ENCODE data around the gene ZNF487.
A peak's percentile ranks its signal among the peaks of the same experiment; 100 is the strongest.
"Not testable (repeated sequence)": the region's sequence is repeated elsewhere in the genome, so short reads cannot be mapped to it uniquely, and the experiment has no call there.

Gene ZNF487

DNA sequence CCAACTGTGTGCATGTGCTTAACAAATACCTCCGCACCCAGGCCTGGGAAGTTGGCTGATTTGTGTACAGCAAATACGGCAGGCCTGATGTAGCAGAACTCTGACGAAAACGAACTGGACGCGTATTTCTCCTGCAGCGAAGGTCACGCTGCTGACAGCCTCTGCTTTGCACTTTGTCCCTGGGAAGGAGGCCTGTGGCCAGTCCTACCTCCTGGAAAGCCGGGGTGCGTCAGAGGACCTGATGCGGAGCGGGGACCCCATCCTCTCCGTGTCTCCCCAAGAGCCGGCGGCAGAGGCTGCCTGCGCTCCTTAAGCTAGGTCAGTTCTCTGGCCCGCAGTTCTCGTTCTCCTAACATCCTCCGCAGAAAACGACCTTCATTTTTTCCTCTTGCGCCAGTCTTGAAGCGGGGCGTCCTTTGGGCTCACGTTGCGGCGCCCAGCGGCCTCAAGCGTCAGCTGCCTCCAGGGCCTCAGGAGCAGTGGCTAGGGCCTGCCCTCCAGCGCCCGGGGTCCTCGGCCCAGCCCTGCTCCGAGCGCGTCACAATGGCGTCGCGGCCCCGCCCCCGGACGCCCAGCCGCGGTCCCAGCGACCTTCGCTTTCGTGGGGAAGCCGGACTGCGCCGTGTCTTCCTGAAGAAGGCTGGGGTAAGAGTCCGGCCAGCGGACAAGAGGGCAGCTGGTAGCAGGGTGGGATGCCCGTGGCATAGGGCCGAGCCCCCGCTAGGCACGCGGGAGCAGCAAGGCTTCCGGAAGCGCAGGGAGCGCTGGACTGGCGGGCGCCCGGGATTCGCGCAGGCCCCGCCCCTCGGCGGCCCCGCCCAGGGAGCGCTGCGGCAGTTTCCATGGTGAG, at the start of gene ZNF487:
ZNF487 (plus strand) TSS at position 821 of the 850 bp plus-strand sequence. CDS start 38,703 bp downstream, outside the sequence.
- peak; percentile 91 for DNase-seq (ENCODE audit: low spot score)

- no peak for DNase-seq (ENCODE audit: low spot score)
Observed at GRCh38 chr10:43387678-43388032, 49.3 kb upstream of the ZNF487 start.

DNA sequence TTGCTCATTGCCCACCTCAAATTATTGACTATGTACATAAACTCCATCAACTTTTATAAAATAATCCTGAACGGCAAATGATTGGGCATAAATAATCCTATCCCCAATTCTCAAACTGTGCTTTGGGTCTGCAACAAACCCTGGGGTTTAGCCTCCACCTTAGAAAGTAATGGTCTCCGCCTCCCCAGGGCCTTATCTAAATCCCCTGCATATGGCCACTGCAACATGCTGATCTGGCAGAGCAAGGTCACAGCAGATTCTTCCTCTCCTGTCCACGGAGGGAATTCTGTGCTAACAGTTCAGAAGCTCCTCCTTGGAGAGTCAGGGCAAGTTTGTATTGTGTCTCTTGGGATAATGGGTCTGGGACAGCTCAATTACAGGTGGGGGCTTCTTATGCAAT, 47.0 kb upstream of the ZNF487 start:
- DNase-seq (ENCODE audit: low spot score) = no peak

GRCh38 chr10:43390333-43390732, 46.6 kb upstream of the ZNF487 start:
- no peak for DNase-seq (ENCODE audit: low spot score)

DNA sequence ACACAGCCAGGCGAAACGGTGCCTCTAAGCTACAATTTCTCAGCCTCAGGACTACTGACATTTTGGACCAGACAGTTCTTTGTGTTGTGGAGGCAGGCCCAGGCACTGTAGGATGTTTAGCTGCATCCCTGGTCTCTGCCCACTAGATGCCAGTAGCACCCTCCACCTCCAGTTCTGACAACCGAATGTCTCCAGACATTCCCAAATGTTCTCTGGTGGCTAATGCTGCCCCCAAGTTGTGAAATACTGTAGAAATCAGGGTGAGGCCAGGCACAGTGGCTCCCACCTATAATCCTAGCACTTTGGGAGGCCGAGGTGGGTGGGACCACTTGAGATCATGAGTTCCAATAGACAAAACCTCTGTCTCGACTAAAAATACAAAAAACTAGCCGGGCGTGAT, 46.2 kb upstream of the ZNF487 start:
- peak; percentile 76 for DNase-seq (ENCODE audit: low spot score)

DNA sequence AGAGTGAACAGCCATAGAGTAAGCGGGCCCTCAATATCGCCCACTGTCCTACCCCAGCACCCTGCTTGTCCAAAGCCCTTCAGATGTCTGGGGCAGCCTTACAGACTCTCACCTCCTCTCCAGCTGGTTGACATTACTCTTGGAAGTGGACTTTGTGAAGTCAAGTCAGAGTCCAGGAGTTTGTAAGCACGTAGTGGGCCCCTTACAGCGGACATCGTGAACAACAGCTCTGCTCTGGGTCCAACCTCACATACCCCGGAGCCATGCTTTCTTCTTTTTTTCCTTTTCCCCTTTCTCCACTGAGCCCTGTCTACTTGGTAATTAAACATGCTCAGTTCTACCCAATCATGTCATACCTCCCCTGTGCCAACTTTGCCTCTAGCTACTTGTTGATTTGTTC, 45.4 kb upstream of the ZNF487 start:
- no peak for DNase-seq (ENCODE audit: low spot score)

DNA sequence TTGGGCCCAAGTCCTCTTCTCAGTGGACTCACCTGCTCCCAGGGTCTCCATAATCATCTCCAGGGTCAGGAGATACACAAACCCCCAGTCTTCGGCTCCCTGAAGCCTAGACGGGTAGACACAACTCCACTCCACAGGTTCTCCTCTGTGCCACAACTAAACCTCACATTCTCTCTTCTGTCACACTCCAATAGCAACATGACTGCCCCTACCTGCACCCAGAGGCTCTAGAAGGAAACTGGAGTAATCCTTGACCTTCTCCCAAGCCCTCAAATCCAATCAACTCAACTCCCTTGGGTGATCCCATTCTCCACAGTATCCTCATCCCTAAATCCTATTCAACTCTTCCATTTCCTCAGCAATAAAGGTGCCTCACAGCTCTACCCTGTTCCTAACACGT, 44.2 kb upstream of the ZNF487 start:
- no peak for DNase-seq (ENCODE audit: low spot score)

GRCh38 chr10:43393186-43393585, 43.7 kb upstream of the ZNF487 start:
- not testable (repeated sequence) for DNase-seq (ENCODE audit: low spot score)

DNA sequence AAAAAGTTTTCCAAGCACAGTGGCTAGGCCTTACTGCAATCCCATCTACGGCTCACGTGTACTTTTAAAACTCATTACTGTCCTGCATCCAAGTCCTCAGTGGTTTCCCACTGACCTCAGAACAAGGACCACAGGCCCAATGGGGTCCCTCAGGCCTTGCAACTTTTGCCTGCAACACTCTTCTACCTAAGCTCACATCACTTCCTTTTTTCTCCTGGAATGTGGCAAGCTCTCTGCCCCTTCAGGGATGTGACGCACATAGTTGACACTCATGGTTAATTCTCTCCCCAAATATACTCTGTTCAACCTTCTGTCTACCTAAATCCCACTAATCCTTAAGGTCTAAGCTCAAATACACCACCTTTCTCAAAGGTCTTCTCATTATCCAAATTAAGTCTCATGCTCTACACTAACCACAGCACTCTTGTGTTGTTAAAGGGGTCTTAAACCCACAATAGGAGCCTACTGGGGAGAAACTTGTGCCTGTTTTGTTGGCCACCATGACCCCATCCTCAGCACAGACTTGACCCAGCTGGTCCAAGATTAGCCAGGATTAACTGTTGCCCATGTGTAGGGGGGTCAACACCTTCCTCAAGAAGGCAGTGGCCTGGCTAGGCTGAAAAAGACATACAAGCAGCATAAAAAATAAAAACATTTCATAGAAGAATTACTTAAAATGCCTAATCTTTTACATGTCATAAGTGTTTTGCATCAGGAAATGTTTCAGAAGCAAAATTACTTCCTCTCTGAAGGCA, 43.1 kb upstream of the ZNF487 start:
- no peak for DNase-seq (ENCODE audit: low spot score)

DNA sequence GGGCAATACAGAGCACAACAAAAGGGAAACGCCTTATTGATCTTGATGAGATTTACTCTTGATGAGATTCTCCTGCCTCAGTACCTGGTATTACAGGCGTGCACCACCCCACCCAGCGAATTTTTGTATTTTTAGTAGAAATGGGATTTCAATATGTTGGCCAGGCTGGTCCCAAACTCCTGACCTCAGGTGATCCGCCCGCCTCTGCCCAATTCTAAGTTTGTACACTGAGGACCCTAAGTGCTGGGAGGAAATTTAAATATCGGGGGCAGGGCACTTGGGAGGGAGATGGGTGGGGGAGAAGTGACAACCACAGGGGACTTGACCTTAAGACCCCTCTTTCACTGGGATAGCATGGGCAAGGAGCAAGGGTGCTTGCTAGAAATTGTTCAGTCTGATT, 42.0 kb upstream of the ZNF487 start:
- no peak for DNase-seq (ENCODE audit: low spot score)

DNA sequence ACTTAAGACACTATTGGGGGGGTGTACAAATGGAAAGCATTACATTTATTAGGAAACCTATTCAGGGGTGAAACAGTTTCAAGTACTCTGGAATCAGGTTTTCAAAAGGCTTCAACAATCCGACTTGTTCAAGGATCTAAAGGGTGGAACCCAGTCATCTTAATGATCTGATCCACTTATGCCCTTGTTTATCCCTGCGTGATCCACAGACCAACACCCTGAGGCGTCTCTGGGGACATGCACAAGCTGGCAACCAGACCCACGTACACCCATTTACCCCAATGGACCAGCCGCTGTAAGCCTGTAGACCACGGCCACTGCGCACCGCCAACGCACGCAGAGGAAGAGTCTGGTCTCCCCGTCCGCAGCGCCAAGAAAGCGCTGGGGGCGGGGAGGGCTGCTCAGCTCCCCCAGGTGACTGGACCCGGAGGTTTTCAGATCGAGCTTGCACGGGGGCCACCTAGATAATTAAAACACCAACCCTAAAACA, 41.3 kb upstream of the ZNF487 start:
- DNase-seq (ENCODE audit: low spot score) = no peak

DNA sequence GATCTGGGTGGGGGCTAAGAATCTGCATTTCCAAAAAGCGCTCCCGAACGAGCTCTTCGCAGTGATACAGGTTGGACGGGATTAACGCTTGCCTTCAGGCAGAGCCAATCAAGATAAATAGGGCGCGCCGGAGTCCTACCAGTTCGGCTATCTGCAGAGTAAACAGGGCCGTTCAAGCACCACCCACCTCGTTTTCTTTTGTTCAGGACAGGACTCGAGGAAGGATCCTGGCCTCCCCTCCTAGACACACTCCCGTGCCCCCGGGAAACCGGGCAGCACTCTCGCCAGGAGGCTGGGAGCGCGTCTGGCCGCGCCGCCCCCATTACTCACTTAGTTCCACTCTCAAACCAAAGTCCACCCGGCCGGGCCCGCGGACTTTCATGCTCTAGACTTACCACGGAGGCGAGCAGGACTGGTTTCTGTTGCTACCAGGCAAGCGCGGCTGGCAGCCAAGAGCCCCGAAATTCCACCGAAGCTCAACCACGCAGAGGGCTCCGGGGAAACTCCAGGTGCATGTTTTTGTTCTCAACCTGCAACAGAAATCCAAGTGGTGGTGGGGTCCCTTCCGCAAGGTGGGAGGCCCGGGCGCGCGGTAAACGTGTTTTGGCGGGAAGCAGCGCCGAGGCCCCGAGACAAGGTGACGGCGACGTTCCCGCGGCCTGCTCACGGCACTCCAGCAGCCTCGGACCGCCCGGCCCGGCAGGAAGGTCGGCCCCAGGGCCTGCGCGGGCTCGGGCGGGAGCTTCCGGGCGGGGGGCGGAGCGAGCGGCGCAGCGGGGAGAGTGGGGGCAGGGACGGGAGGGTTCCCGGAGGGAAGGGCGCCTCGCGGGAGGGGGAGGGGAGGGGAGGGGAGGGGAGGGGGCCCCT, 40.6 kb upstream of the ZNF487 start:
- DNase-seq (ENCODE audit: low spot score) = peak; percentile 62

GRCh38 chr10:43396928-43397624, 39.8 kb upstream of the ZNF487 start:
- peak; percentile 61 for DNase-seq (ENCODE audit: low spot score)

GRCh38 chr10:43398939-43399319, 38.0 kb upstream of the ZNF487 start:
- DNase-seq (ENCODE audit: low spot score) = no peak

- DNase-seq (ENCODE audit: low spot score) = no peak
Observed at GRCh38 chr10:43399320-43400310, 37.3 kb upstream of the ZNF487 start.

DNA sequence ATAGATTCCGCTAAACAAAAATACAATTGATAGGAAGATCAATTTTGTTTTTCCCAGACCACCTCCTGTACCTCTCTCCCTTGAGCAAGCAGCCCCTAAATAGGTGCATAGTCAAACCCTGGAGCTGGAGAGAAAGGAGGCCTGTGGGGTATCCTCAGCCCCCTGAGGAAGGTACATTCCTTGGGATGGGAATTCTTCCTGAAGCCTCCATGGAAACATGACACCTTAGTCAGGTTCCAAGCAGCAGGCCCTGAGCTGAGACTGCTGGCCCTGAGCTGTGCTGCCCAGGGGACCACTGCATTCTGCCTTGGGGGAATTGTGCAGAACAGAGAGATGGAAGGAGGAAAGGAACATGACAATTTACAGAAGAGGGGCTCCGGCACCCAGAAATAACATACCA, 35.3 kb upstream of the ZNF487 start:
- DNase-seq (ENCODE audit: low spot score) = no peak

GRCh38 chr10:43402176-43402575, 34.7 kb upstream of the ZNF487 start:
- no peak for DNase-seq (ENCODE audit: low spot score)

GRCh38 chr10:43402880-43403452, 33.9 kb upstream of the ZNF487 start:
- no peak for DNase-seq (ENCODE audit: low spot score)

GRCh38 chr10:43403911-43404703, 32.8 kb upstream of the ZNF487 start:
- DNase-seq (ENCODE audit: low spot score) = no peak
